GM12878 (cell line): ENCODE results near the gene MYOCD. TPM values are rescaled to one million over a fixed set of nuclear protein-coding genes. Genes with fewer than 3 reads are reported as not detected.

Experiments used
- ATAC-seq: fragments of 200-7000 bp; cut with Tn5 transposase; 3 replicates; pipeline ENCODE4 v1.9.1; 2020; ENCODE audit warnings: mild to moderate bottlenecking, moderate library complexity
- BruUV-seq: library from RNA; stranded (reverse); fragments of 400-500 nt; replicated peaks from 2 replicates; lab custom pipeline; 2021; lab: Mats Ljungman, UMichigan
- CTCF ChIA-PET: fragments of 300-600 bp; sonication (Branson Sonifier 250); formaldehyde crosslinking; extraction: SDS; loops from one replicate; lab custom pipeline; 2021; ENCODE audit warnings: inconsistent platforms; lab: Yijun Ruan, JAX
- POLR2A ChIA-PET: fragments of 350-600 bp; formaldehyde crosslinking; extraction: SDS; loops from one replicate; lab custom pipeline; 2021; ENCODE audit warnings: inconsistent platforms; lab: Charles Lee
- RAD21 ChIA-PET: fragments of 300-600 bp; sonication (Branson Sonifier 250); formaldehyde crosslinking; loops from one replicate; lab custom pipeline; 2023; ENCODE audit warnings: antibody characterized with exemption; ENCODE audit not compliant: unreplicated experiment; lab: Charles Lee
- SMC1A ChIA-PET: fragments of 300-600 bp; sonication (Branson Sonifier 250); formaldehyde crosslinking; loops from one replicate; lab custom pipeline; 2023; ENCODE audit not compliant: unreplicated experiment, uncharacterized antibody; lab: Charles Lee
- DNase-seq: peaks from one replicate; pipeline ENCODE4 v3.0.0-alpha.2; 2011; ENCODE audit warnings: low read depth, low spot score
- FAIRE-seq: peaks from 3 replicates; lab custom pipeline; 2011; peaks lifted over from hg19 to GRCh38; lab: Jason Lieb, UNC
- H2AFZ ChIP-seq: 2 replicates; pipeline ENCODE4 v1.6.0; 2011; ENCODE audit warnings: low read depth, low read length, control low read depth; ENCODE audit not compliant: control insufficient read depth
- H3K27ac ChIP-seq: 2 replicates; pipeline ENCODE4 v1.5.1; 2011; ENCODE audit warnings: control low read depth; ENCODE audit not compliant: control insufficient read depth, insufficient read depth
- H3K27me3 ChIP-seq, 2 experiments: replicated peaks in 1 of 2; 2 replicates each; pipeline versions ENCODE4 v1.6.0 to v1.6.1; 2011; ENCODE audit warnings: low read length in 1 of 2; ENCODE audit not compliant: control insufficient read depth in 2 of 2, insufficient read depth in 2 of 2
- H3K36me3 ChIP-seq, 2 experiments: 2 replicates each; pipeline ENCODE4 v1.5.1; 2011; ENCODE audit warnings: low read length in 1 of 2; ENCODE audit not compliant: control insufficient read depth in 2 of 2, insufficient read depth in 2 of 2
- H3K4me1 ChIP-seq: 2 replicates; pipeline ENCODE4 v1.6.1; 2011; ENCODE audit warnings: mild to moderate bottlenecking, low read length, moderate library complexity, mixed read lengths; ENCODE audit not compliant: control insufficient read depth, insufficient read depth
- H3K4me2 ChIP-seq: 2 replicates; pipeline ENCODE4 v1.6.0; 2011; ENCODE audit warnings: control low read depth; ENCODE audit not compliant: control insufficient read depth, insufficient read depth
- H3K4me3 ChIP-seq: fragments of 200-600 bp; sonication (generic); 2 replicates; pipeline ENCODE4 v1.5.1; 2016
- H3K79me2 ChIP-seq: 2 replicates; pipeline ENCODE4 v1.6.0; 2011; ENCODE audit warnings: low read length; ENCODE audit not compliant: control insufficient read depth, insufficient read depth
- H3K9ac ChIP-seq: 2 replicates; pipeline ENCODE4 v1.8.0; 2011; ENCODE audit warnings: low read length, control low read depth, mixed read lengths; ENCODE audit not compliant: control insufficient read depth, insufficient read depth
- H3K9me3 ChIP-seq: replicated peaks from 3 replicates; pipeline ENCODE4 v1.5.1; 2011; ENCODE audit warnings: mild to moderate bottlenecking, low read length; ENCODE audit not compliant: control insufficient read depth, insufficient read depth
- H4K20me1 ChIP-seq: 2 replicates; pipeline ENCODE4 v1.6.0; 2011; ENCODE audit not compliant: control insufficient read depth, insufficient read depth
- CHD2 ChIP-seq: IDR thresholded peaks from 2 replicates; pipeline ENCODE4 v1.6.1; 2011; ENCODE audit warnings: low read depth, low read length, improper control_type of control experiment, borderline replicate concordance
- EED ChIP-seq: sonication (generic); IDR thresholded peaks from 2 replicates; pipeline ENCODE4 v1.6.1; 2016; ENCODE audit warnings: antibody characterized with exemption, low read depth
- KDM1A ChIP-seq: fragments of 200-600 bp; sonication (generic); IDR thresholded peaks from 2 replicates; pipeline ENCODE4 v1.6.1; 2016; ENCODE audit warnings: borderline replicate concordance
- MYC ChIP-seq: IDR thresholded peaks from 2 replicates; pipeline ENCODE4 v1.6.1; 2011; ENCODE audit warnings: mild to moderate bottlenecking, low read length, moderate library complexity, inconsistent platforms; ENCODE audit not compliant: insufficient read depth, insufficient replicate concordance, insufficient read length, severe bottlenecking
- NR2C1 ChIP-seq: fragments of 450-650 bp; IDR thresholded peaks from 2 replicates; pipeline ENCODE4 v1.6.1; 2017; ENCODE audit warnings: antibody characterized with exemption, mild to moderate bottlenecking, moderate library complexity
- NR2C2 ChIP-seq: IDR thresholded peaks from 2 replicates; pipeline ENCODE4 v1.6.1; 2011; ENCODE audit warnings: borderline replicate concordance, low read depth; ENCODE audit not compliant: control insufficient read depth, insufficient read length
- NR2F1 ChIP-seq: fragments of 450-650 bp; conservative IDR thresholded peaks from 2 replicates; pipeline ENCODE4 v1.6.1; 2017; ENCODE audit warnings: mild to moderate bottlenecking
- PAX8 ChIP-seq: fragments of 450-650 bp; IDR thresholded peaks from 2 replicates; pipeline ENCODE4 v1.6.1; 2017; ENCODE audit warnings: mild to moderate bottlenecking, moderate library complexity
- RUNX3 ChIP-seq: IDR thresholded peaks from 2 replicates; pipeline ENCODE4 v1.6.1; 2012; ENCODE audit warnings: low read length, inconsistent platforms
- SUPT20H ChIP-seq: IDR thresholded peaks from 2 replicates; pipeline ENCODE4 v1.6.1; 2011; ENCODE audit warnings: low read depth, mild to moderate bottlenecking, low read length, moderate library complexity, borderline replicate concordance; ENCODE audit not compliant: control insufficient read depth
- WGBS: methylation state at CpG from one replicate; pipeline ENCODE4 v1.1.6; 2016; ENCODE audit warnings: low lambda C conversion rate; ENCODE audit not compliant: insufficient replicate concordance, insufficient coverage; ENCODE audit errors: missing lambda C conversion rate; 5-methylcytosine and 5-hydroxymethylcytosine counted together
- in situ Hi-C: fragments of 300-500 bp; cut with MboI; formaldehyde crosslinking; loops from 9 replicates; pipeline ENCODE4 v1.14.3; 2018; ENCODE audit warnings: mixed read lengths
- intact Hi-C: fragments of 100-400 bp; cut with micrococcal nuclease; formaldehyde crosslinking; loops from one replicate; pipeline ENCODE4 v1.14.2; 2022; ENCODE audit not compliant: unreplicated experiment
- polyA plus RNA-seq, 11 experiments: library from polyadenylated mRNA; depleted of rRNA in 4 of 11; unstranded in 6 of 11; stranded (reverse) in 5 of 11; fragments of >200 nt; fragmentation: Nextera tagmentation in 4 of 11; fragmentation: Illumina TruSeq in 1 of 11; extraction: Ambion mirVana in 4 of 11; extraction: Trizol in 1 of 11; gene quantifications; 1 replicate in 1 of 11; 2 replicates in 10 of 11; pipeline versions ENCODE4 v1.2.1 to v1.2.3, GENCODE V29; 2011 to 2016; ENCODE audit warnings: inconsistent platforms in 2 of 11, missing spikeins in 2 of 11, low read depth in 1 of 11
- total RNA-seq, 4 experiments: library from RNA; depleted of rRNA in 3 of 4; stranded (reverse); fragments of >200 nt in 3 of 4; fragmentation: Illumina TruSeq in 1 of 4; extraction: Trizol in 1 of 4; gene quantifications; 2 replicates each; pipeline versions ENCODE4 v1.2.1 to v1.2.3, GENCODE V29; 2013 to 2021
- TF ChIP-seq, protein P1 (sequence below): IDR thresholded peaks from 2 replicates; pipeline ENCODE4 v1.6.1; 2012; ENCODE audit warnings: improper control_type of control experiment, low read depth, low read length; ENCODE audit not compliant: insufficient replicate concordance
- TF ChIP-seq, protein P2 (sequence below): IDR thresholded peaks from 2 replicates; pipeline ENCODE4 v1.6.1; 2011; ENCODE audit warnings: low read depth, low read length, improper control_type of control experiment, borderline replicate concordance
- TF ChIP-seq, protein P3 (sequence below): IDR thresholded peaks from 2 replicates; pipeline ENCODE4 v1.6.1; 2012; ENCODE audit warnings: low read depth, low read length, improper control_type of control experiment

Gene MYOCD
- total and polyA plus RNA-seq, 10 of the 15 experiments (the other 5 are each of a cell fraction or from before 2014, with no cell fraction given) = not detected

DNA sequence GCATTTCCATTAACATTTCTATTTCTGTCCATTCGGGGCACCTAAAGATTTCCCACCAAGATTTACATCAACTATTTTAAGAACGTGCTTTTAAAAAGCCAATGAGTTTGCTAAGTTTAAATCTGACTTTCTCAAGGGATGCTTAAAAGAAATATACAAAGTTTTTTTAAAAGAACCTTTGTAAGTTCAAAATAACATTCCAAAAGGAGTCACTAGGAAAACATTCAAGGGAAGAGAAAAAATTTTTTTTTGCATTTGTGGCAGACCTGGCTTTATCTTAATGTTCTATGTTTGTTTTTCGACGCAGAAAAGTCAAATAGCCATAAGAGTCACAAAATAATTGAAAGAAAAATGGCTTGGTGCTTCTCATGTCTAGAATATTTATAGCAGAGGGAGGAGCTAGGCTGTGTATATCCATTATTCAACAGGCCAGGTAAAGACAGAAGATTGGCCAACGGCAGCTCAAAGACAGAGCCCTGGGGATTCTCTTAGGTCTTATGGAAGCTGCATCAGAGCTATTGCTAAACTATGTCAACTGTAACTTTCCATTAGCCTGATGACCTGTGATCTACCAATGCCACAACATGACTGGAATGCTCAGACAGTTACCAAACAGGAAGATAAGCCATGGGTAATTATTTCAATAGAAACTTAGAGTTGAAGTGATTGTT lies 37.8 kb upstream of the MYOCD start:
- POLR2A ChIA-PET = no interaction called here
- intact Hi-C loops (no loop called here), in situ Hi-C loops (no loop called here)
- no peak overlapping the region for H2AFZ ChIP-seq
- H3K4me2 ChIP-seq = no peak overlapping the region
- SMC1A ChIA-PET = no interaction called here
- no peaks in the 10 kb centered on the region for H3K36me3 ChIP-seq
- RAD21 ChIA-PET = no interaction called here
- no peaks in the 10 kb centered on the region for H3K4me1 ChIP-seq
- no TSS peak for BruUV-seq
- no peak overlapping the region for H3K27ac ChIP-seq
- no peaks in the 10 kb centered on the region for H3K27me3 ChIP-seq
- H3K9me3 ChIP-seq = no peaks in the 10 kb centered on the region
- DNase-seq = no peak
- no peak overlapping the region for H3K4me3 ChIP-seq
- no peaks in the 10 kb centered on the region for H4K20me1 ChIP-seq
- FAIRE-seq = no peak
- no peak for ATAC-seq
- 47% methylated on average over 5 of the region's 5 CpGs for WGBS
- no peaks in the 10 kb centered on the region for H3K79me2 ChIP-seq
- no peak overlapping the region for H3K9ac ChIP-seq
- CTCF ChIA-PET = no interaction called here
- TF ChIP-seq CHD2 (no peak), PAX8 (no peak), NR2F1 (no peak), RUNX3 (no peak), NR2C2 (no peak), SUPT20H (no peak), EED (no peak), KDM1A (no peak), NR2C1 (no peak), MYC (no peak)
- TF ChIP-seq, protein P1, sequence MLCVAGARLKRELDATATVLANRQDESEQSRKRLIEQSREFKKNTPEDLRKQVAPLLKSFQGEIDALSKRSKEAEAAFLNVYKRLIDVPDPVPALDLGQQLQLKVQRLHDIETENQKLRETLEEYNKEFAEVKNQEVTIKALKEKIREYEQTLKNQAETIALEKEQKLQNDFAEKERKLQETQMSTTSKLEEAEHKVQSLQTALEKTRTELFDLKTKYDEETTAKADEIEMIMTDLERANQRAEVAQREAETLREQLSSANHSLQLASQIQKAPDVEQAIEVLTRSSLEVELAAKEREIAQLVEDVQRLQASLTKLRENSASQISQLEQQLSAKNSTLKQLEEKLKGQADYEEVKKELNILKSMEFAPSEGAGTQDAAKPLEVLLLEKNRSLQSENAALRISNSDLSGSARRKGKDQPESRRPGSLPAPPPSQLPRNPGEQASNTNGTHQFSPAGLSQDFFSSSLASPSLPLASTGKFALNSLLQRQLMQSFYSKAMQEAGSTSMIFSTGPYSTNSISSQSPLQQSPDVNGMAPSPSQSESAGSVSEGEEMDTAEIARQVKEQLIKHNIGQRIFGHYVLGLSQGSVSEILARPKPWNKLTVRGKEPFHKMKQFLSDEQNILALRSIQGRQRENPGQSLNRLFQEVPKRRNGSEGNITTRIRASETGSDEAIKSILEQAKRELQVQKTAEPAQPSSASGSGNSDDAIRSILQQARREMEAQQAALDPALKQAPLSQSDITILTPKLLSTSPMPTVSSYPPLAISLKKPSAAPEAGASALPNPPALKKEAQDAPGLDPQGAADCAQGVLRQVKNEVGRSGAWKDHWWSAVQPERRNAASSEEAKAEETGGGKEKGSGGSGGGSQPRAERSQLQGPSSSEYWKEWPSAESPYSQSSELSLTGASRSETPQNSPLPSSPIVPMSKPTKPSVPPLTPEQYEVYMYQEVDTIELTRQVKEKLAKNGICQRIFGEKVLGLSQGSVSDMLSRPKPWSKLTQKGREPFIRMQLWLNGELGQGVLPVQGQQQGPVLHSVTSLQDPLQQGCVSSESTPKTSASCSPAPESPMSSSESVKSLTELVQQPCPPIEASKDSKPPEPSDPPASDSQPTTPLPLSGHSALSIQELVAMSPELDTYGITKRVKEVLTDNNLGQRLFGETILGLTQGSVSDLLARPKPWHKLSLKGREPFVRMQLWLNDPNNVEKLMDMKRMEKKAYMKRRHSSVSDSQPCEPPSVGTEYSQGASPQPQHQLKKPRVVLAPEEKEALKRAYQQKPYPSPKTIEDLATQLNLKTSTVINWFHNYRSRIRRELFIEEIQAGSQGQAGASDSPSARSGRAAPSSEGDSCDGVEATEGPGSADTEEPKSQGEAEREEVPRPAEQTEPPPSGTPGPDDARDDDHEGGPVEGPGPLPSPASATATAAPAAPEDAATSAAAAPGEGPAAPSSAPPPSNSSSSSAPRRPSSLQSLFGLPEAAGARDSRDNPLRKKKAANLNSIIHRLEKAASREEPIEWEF = no peak
- TF ChIP-seq, protein P2, sequence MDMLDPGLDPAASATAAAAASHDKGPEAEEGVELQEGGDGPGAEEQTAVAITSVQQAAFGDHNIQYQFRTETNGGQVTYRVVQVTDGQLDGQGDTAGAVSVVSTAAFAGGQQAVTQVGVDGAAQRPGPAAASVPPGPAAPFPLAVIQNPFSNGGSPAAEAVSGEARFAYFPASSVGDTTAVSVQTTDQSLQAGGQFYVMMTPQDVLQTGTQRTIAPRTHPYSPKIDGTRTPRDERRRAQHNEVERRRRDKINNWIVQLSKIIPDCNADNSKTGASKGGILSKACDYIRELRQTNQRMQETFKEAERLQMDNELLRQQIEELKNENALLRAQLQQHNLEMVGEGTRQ = no peak
- TF ChIP-seq, protein P3, sequence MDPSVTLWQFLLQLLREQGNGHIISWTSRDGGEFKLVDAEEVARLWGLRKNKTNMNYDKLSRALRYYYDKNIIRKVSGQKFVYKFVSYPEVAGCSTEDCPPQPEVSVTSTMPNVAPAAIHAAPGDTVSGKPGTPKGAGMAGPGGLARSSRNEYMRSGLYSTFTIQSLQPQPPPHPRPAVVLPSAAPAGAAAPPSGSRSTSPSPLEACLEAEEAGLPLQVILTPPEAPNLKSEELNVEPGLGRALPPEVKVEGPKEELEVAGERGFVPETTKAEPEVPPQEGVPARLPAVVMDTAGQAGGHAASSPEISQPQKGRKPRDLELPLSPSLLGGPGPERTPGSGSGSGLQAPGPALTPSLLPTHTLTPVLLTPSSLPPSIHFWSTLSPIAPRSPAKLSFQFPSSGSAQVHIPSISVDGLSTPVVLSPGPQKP = no peak
